Activated CD4-positive, alpha-beta T cell treated with anti-CD3 and anti-CD28 coated beads, Interleukin-10, Interleukin-2, amounts not matched to agents 100 ng/mL and 50 ng/mL, durations not matched to agents 16 hours and 8 hours (primary cell): ENCODE results near the gene ZNF729.
"Not testable (repeated sequence)": the region's sequence is repeated elsewhere in the genome, so short reads cannot be mapped to it uniquely, and the experiment has no call there.

ENCODE experiments used
- DNase-seq: peaks from one replicate; pipeline ENCODE4 v3.0.0-alpha.2; 2020

The ZNF729 gene

GRCh38 chr19:22286151-22286810 lies at the start of gene ZNF729:
ZNF729 (plus strand) TSS chr19:22286441; CDS start chr19:22286526, 85 bp downstream.
- no peak for DNase-seq

GRCh38 chr19:22256856-22257255 lies 29.4 kb upstream of the ZNF729 start:
- DNase-seq: no peak

- no peak for DNase-seq
Measured at GRCh38 chr19:22257381-22257780, 28.9 kb upstream of the ZNF729 start.

- no peak for DNase-seq
Measured at GRCh38 chr19:22257916-22258315, 28.3 kb upstream of the ZNF729 start.

GRCh38 chr19:22260499-22260898 lies 25.7 kb upstream of the ZNF729 start:
- DNase-seq: no peak

GRCh38 chr19:22261596-22261995 lies 24.6 kb upstream of the ZNF729 start:
- DNase-seq: no peak

- DNase-seq: no peak
Measured at GRCh38 chr19:22263121-22263520, 23.1 kb upstream of the ZNF729 start.

GRCh38 chr19:22321554-22321953 lies 35.3 kb downstream of the ZNF729 start:
- DNase-seq: not testable (repeated sequence)

- DNase-seq: no peak
Measured at GRCh38 chr19:22326219-22326618, 40.0 kb downstream of the ZNF729 start.

- DNase-seq: no peak
Measured at GRCh38 chr19:22327321-22327720, 41.1 kb downstream of the ZNF729 start.

- no peak for DNase-seq
Measured at GRCh38 chr19:22331521-22331920, 45.3 kb downstream of the ZNF729 start.

- no peak for DNase-seq
Measured at GRCh38 chr19:22332924-22333323, 46.7 kb downstream of the ZNF729 start.

- no peak for DNase-seq
Measured at GRCh38 chr19:22335716-22336115, 49.5 kb downstream of the ZNF729 start.

GRCh38 chr19:22354665-22355064 lies 68.4 kb downstream of the ZNF729 start:
- DNase-seq: no peak
